GM12874 (cell line): Measurements from ENCODE around the gene LIN54.

Experiments used
- CTCF ChIP-seq: IDR thresholded peaks from 2 replicates; pipeline ENCODE4 v1.5.1; 2011; ENCODE audit warnings: low read depth, mild to moderate bottlenecking, control low read depth, low read length, moderate library complexity; ENCODE audit not compliant: insufficient read depth

LIN54 gene

GRCh38 chr4:82918091-82918490, 92.5 kb downstream of the LIN54 start:
- no peak for TF ChIP-seq CTCF

GRCh38 chr4:82913305-82913704, 97.3 kb downstream of the LIN54 start:
- TF ChIP-seq CTCF = no peak

GRCh38 chr4:82909326-82909725, 101.3 kb downstream of the LIN54 start:
- no peak for TF ChIP-seq CTCF

DNA sequence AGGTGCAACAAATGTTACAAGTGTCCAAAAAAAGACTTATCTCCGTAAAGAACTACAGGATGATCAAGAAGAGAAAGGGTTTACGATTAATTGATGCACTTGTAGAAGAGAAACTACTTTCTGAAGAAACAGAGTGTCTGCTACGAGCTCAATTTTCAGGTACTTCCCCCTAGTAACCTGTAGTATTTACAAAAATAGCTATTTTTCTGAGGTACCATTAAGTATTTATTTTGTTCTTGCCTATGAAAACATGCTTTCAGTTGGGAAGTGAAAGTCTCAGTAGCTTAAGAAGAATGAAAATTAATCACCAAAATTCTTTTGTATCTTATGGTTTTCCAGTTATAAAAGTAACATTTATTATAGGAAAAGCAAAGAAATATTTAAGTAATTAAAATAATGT, 104.2 kb downstream of the LIN54 start:
- TF ChIP-seq CTCF = no peak

DNA sequence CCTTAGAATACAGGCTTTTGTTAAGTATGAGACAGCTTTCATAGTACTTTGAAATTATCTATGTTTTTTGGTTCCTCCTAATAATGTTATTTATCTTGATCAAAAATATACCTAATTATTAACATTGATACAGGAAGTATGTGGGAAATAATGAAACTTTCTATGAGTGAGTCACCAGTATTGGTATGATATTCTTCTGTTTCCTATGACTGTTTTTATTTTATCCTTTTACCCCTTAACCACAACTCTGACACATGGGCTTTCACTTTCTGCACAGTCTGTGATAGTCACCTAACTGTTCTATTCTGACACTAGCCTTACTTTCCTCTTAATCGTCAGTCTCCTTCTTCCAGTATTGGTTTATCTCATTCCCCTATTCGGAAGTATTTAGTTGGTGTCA, 105.4 kb downstream of the LIN54 start:
- no peak for TF ChIP-seq CTCF

GRCh38 chr4:82903737-82904136, 106.9 kb downstream of the LIN54 start:
- TF ChIP-seq CTCF = no peak

- no peak for TF ChIP-seq CTCF
Observed at GRCh38 chr4:82901183-82901718, 109.4 kb downstream of the LIN54 start.
